Activated T-helper 1 cell treated with Interleukin-2 at 50 U/mL for 16 hours (primary cell): ENCODE data around the gene KCNAB3.

ENCODE experiments used
- DNase-seq: peaks from one replicate; pipeline ENCODE4 v3.0.0-alpha.2; 2020; ENCODE audit warnings: low read depth

Gene KCNAB3

GRCh38 chr17:7897090-7897489 lies 32.6 kb downstream of the KCNAB3 start:
- no peak for DNase-seq

- no peak for DNase-seq
Measured at GRCh38 chr17:7894866-7895265, 34.8 kb downstream of the KCNAB3 start.

DNA sequence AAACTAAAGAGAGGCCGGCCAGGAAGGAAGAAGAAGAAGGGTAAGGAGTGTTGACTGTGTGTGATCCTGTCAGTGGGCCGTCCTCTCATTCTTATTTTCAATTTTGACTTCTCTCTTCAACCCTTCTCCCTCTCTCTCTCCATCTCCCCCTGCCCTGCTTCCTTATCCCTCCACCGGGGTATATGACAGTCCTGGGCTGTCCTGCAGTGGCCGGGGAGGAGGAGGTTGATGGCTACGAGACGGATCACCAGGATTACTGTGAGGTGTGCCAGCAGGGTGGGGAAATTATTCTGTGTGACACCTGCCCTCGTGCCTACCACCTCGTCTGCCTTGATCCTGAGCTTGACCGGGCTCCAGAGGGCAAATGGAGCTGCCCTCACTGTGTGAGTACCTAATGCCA lies 35.4 kb downstream of the KCNAB3 start:
- DNase-seq = no peak

- DNase-seq = no peak
Measured at GRCh38 chr17:7893187-7893880, 36.3 kb downstream of the KCNAB3 start.

- DNase-seq = peak; percentile 24
Measured at GRCh38 chr17:7889166-7889955, 40.3 kb downstream of the KCNAB3 start.

DNA sequence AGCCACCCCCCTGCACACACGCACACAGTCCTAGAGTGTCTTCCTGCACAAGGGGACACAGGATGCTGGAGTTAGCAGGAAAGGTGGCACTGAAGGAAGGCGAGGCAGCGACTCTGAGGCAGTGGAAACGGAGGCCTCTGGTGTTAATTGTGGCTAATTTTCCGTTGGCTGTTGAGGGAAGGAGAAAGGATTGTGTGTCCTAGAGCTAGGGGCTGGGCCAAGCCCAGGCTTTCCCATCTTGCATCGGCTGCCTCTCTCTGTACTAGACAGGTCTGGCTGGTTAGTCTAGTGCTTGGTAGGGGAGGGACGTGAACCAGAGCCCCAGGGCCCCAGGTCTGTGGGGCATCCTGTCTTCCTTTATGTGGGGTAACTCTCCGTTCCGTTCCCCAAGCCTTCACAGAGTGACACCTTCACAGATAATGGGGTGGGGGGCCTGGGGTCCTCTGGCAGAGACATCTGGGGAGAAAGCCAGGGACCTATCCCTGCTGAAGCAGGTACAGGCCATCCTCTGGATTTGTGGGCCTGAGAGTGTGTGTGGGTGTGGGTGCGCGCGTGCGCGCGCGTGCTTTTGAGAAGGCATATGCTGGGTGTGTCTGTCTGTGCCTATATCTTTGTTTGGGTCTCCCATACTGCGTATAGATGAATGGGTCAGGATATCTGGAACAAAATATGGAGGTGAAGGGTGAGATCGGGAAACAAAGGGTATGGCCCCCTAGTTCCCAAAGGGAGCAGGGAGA lies 41.3 kb downstream of the KCNAB3 start, which contains the start of gene CHD3:
Gene CHD3 (plus strand): TSS at position 606 of the 737 bp plus-strand sequence. CDS start 212 bp downstream, outside the sequence.
- no peak for DNase-seq

DNA sequence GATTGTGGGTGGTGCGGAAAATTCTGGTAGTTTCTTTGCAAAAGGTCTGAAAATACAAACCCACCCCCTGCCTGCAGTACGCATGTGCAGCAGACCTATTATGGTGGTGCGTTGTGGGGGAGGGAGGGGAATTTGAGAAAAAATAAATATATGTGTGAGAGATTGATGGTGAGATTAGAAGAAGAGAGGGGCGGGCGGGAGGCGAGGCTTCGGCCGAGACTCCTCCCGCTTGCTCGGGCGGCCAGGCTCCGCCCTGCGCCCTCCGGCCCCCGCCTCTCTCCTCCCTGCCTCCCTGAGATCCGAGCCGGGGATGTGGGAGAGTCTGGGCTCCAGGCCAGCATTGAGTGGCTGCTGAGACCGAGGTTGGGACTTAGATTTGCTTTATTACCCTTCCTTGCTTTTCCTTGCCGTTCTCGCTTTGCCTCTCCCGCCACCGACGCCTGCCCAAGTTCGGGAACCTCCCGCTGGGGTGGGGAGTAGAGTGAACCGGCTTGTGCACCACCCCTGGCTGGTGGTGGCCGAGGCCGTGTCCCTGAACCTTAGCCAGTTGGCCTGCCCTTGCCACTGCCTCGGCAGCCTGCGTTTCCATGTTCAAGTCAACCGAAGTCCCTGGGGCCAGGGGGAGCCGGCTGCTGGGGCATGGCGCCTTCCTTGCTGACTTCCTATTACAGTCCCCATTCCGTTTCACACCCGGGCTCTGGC lies 42.0 kb downstream of the KCNAB3 start:
- peak; percentile 69 for DNase-seq

GRCh38 chr17:7887038-7887481 lies 42.6 kb downstream of the KCNAB3 start:
- no peak for DNase-seq

DNA sequence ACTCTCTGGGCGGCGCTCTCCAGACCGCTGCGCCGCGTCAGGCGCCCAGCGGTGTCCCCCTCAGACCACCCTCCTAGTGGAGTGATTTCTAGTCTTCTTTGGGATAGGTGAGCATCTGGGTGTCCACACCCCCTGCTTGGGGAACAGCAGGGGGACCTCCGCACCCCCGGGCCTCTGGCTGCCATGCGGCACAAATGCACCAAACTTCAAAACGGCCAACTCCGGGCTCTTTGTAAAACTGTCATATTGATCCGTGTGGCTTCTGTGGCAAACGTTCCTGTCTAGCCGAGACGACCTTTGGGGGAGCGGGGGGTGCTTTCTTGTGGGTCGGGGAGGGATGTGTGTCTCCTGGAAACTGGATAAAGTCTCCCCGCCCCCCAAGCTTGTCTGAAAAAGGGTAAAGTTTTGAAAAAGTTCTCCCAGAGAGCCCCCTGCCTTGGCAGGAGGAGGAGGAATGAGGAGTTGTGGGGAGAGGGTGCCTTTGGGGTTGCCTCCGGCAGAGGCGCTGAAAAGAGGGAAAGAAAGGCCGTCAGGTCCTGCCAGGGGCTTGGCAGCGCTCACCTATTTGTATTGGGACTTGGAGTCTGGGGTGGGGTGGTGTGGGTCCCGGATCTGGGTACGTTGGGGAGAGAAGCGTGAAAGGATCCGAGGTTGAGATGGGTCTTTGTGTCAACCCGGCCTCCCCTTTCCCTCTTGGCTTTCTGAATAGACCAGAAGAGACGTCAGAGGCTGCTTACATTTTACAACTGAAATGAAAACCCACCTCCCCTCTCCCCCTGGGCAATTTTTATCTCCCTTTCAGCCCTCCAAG lies 43.2 kb downstream of the KCNAB3 start:
- peak; percentile 37 for DNase-seq

DNA sequence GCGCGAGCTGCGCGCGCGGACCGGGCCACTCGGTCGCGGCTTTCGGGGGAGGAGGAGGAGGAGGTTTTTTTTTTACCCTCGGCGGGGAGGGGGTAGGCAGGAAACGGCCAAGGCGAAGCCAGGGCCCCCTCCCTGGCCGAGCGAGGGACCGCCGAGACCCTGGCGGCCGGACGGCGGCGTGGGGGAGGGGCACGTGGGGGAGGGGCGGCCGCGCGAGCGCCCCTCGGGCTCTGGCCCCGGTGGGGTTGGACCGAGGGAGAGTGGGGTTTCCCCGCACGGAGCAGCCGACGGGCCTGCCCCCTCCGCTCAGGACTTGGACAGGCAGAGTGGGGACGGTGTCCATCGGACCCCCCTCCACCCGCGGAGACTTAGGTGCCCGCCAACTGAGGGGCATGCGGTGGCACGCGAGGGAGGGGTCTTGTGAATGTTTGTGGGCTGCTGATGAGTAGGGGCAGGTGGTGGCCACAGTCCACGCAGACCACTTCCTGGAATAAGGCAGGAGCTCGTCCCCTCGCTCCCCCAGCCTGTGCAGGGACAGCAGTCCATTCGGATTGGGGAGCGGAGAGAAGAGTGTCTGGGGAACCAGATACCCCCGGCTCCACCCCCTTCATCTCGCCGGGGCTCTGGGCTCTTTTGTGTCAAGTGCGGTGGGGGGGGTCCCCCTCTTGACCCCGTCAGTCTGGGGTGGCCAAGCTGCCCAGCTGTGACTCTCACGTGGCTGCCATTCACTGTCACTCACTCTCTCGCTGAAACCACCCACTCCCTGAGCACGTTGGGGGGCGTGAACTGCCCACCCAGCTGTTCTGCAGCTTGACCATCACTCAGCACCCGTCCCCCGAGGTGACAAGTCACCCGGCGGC lies 44.1 kb downstream of the KCNAB3 start:
- peak; percentile 24 for DNase-seq

DNA sequence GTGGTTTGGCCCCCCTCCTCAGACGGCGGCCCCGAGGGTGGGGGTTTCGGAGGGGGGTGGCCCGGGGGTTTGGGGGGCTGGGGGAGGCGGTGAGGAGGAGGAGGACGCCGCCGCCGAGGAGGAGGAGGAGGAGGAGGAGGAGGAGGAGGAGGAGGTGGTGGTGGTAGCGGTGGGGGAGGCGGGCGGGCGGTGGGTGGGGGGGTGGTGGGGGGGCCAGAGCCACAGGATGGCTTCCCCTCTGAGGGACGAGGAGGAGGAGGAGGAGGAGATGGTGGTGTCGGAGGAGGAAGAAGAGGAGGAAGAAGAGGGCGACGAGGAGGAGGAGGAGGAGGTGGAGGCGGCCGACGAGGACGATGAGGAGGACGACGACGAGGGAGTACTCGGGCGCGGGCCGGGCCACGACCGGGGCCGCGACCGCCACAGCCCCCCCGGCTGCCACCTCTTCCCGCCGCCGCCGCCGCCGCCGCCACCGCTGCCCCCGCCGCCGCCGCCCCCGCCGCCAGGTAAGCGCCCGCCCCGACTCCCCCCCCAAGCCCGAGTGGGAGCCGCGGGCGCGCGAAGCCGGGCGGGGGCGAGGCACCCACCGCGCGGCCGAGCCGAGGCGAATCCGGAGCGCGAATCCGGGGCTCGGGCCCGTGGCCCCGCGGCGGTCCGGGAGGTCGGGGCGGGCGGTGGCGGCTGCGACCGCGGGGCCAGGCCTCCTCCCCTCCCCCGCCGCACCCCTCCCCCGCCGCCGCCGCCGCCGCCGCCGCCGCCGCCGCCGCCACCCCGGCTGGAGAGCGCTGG lies 44.9 kb downstream of the KCNAB3 start:
- DNase-seq = peak; percentile 30

- no peak for DNase-seq
Measured at GRCh38 chr17:7883781-7884386, 45.8 kb downstream of the KCNAB3 start.

DNA sequence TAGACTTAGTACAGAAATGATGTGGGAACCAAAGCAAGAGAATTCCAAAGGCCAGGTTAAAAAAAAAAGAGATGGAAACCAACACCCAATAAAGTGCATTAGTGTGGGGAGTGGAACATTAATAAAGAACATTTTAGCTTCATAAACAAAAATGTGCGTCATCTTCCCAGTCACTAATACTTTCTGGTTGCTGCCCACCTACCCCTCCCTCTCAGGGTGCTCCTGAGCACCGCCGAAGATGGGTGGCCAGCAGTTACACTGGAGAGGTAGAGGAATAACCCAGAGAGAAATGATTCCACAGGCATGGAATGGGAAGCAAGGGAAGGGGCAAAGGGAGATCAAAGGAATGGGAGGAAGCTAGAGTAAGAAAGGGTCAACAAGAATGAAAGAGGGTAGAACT lies 47.0 kb downstream of the KCNAB3 start:
- no peak for DNase-seq

- no peak for DNase-seq
Measured at GRCh38 chr17:7882068-7882467, 47.6 kb downstream of the KCNAB3 start.

GRCh38 chr17:7881276-7882054 lies 48.2 kb downstream of the KCNAB3 start:
- no peak for DNase-seq

- DNase-seq = no peak
Measured at GRCh38 chr17:7880076-7880868, 49.4 kb downstream of the KCNAB3 start.

GRCh38 chr17:7878234-7878633 lies 51.4 kb downstream of the KCNAB3 start:
- DNase-seq = no peak
